Measurements from ENCODE around the gene GPC3. TPM values are rescaled to one million over a fixed set of nuclear protein-coding genes. Genes with fewer than 3 reads are reported as not detected.

The GPC3 gene
- total RNA-seq, 1 experiment from 2014 or later: 0.98 TPM

DNA sequence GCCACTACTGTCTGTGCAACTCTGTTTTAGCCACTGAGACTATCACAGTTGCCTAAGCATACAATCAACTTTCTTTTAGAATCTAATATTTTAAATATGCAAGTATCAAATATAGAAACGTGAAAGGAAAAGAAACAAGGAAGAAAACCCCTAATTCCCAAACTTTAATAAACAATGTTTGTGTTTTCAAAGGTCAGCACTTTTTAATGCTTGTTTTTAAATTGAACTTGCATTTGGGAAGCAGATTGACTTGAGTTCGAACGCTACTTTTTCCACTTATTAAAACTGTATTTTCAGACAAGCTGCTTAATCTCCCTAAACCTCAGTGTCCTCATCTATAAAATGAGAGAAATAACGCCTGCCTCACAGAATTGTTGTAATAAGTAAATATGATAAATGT, 384.3 kb downstream of the GPC3 start:
- no TSS peak for BruUV-seq (replicated peaks)
- POLR2A ChIA-PET: no interaction called here
- no peak overlapping the region for H3K9ac ChIP-seq (ENCODE audit: low read length)

DNA sequence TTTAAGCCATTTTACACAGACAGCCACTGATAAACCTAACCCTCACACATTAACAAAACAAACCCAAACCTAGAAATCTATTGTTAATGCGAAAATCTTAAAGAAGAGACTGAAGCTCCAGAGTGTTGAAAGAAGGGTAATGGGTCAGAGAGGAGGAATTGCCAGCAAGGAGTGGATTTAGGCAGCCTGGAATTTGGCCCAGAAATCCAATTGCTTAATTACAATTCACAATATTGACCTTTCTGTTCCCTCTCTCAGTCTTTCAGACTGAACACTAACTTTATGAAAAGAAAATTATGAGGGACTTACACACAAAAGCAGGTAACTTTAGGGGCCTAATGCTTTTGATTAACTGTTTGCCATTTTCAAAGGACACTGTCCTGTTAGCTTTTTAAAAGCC, 384.9 kb downstream of the GPC3 start:
- no peak overlapping the region for H3K4me2 ChIP-seq (ENCODE audit: low read length)
- intact Hi-C loops (cut with micrococcal nuclease): no loop called here
- no peaks in the 10 kb centered on the region for H3K79me2 ChIP-seq (ENCODE audit: insufficient read depth, low read length)
- no TSS peak for BruUV-seq (replicated peaks)
- no peaks in the 10 kb centered on the region for H3K27me3 ChIP-seq (ENCODE audit: insufficient read depth, low read length)
- no peaks in the 10 kb centered on the region for H3K9me3 ChIP-seq (ENCODE audit: control insufficient read depth in 1 of 2, insufficient read depth in 1 of 2, low read depth in 1 of 2, low read length in 2 of 2)
- H2AFZ ChIP-seq (ENCODE audit: low read depth, low read length, poor library complexity, severe bottlenecking): no peak overlapping the region
- DNase-seq (ENCODE audit: low read depth, low spot score) (no peak), ATAC-seq (no peak)
- no peak overlapping the region for H3K9ac ChIP-seq (ENCODE audit: low read length)
- H3K27ac ChIP-seq (ENCODE audit: low read depth, low read length): no peak overlapping the region
- no peaks in the 10 kb centered on the region for H3K9me2 ChIP-seq (ENCODE audit: insufficient read depth)
- no peaks in the 10 kb centered on the region for H3K4me1 ChIP-seq (ENCODE audit: control insufficient read depth in 1 of 2, insufficient read depth in 2 of 2, low read length in 2 of 2)
- POLR2A ChIA-PET: no interaction called here
- no peaks in the 10 kb centered on the region for H4K20me1 ChIP-seq (ENCODE audit: insufficient read depth)
- H3K4me3 ChIP-seq (replicated peaks in 1 of 2; ENCODE audit: low read depth in 1 of 2, low read length in 2 of 2): no peak overlapping the region
- CTCF ChIA-PET: interaction anchor here (0.8 kb wide), 1 partner anchor 70 kb away, joined by 4 read pairs; no protein-coding TSS in a partner anchor
- RAD21 ChIA-PET (ENCODE audit: low non-redundant PET in 1 of 2, low total read pairs in 2 of 2, uncharacterized antibody in 2 of 2, unreplicated experiment in 2 of 2): no interaction called here
- H3K36me3 ChIP-seq (ENCODE audit: control insufficient read depth in 1 of 2, insufficient read depth in 2 of 2, low read length in 2 of 2): no peaks in the 10 kb centered on the region
- TF ChIP-seq ZFX (IDR thresholded peaks at IDR 0.05): no peak
- TF ChIP-seq ELF1 (IDR thresholded peaks at IDR 0.05; ENCODE audit: borderline replicate concordance, low read depth): no peak
- TF ChIP-seq EZH2 (IDR thresholded peaks at IDR 0.05): no peak
- TF ChIP-seq, protein P1, sequence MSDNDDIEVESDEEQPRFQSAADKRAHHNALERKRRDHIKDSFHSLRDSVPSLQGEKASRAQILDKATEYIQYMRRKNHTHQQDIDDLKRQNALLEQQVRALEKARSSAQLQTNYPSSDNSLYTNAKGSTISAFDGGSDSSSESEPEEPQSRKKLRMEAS (IDR thresholded peaks at IDR 0.05): no peak
- TF ChIP-seq, protein P2, sequence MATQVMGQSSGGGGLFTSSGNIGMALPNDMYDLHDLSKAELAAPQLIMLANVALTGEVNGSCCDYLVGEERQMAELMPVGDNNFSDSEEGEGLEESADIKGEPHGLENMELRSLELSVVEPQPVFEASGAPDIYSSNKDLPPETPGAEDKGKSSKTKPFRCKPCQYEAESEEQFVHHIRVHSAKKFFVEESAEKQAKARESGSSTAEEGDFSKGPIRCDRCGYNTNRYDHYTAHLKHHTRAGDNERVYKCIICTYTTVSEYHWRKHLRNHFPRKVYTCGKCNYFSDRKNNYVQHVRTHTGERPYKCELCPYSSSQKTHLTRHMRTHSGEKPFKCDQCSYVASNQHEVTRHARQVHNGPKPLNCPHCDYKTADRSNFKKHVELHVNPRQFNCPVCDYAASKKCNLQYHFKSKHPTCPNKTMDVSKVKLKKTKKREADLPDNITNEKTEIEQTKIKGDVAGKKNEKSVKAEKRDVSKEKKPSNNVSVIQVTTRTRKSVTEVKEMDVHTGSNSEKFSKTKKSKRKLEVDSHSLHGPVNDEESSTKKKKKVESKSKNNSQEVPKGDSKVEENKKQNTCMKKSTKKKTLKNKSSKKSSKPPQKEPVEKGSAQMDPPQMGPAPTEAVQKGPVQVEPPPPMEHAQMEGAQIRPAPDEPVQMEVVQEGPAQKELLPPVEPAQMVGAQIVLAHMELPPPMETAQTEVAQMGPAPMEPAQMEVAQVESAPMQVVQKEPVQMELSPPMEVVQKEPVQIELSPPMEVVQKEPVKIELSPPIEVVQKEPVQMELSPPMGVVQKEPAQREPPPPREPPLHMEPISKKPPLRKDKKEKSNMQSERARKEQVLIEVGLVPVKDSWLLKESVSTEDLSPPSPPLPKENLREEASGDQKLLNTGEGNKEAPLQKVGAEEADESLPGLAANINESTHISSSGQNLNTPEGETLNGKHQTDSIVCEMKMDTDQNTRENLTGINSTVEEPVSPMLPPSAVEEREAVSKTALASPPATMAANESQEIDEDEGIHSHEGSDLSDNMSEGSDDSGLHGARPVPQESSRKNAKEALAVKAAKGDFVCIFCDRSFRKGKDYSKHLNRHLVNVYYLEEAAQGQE (IDR thresholded peaks at IDR 0.05; ENCODE audit: low read depth): no peak
- TF ChIP-seq SP1 (IDR thresholded peaks at IDR 0.05; ENCODE audit: low read depth): no peak
- TF ChIP-seq, protein P3, sequence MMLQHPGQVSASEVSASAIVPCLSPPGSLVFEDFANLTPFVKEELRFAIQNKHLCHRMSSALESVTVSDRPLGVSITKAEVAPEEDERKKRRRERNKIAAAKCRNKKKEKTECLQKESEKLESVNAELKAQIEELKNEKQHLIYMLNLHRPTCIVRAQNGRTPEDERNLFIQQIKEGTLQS (IDR thresholded peaks at IDR 0.05): no peak
- TF ChIP-seq JUND (IDR thresholded peaks at IDR 0.05): no peak
- no peak for TF ChIP-seq YY1 (IDR thresholded peaks at IDR 0.05; ENCODE audit: extremely low read depth, insufficient replicate concordance, low read depth, low read length)
- TF ChIP-seq CEBPB (IDR thresholded peaks at IDR 0.05; ENCODE audit: low read depth): no peak

More for the DNA sequence above, 384.3 kb downstream of the GPC3 start:
- no peaks in the 10 kb centered on the region for H3K9me2 ChIP-seq (ENCODE audit: insufficient read depth)
- no peak overlapping the region for H2AFZ ChIP-seq (ENCODE audit: low read depth, low read length, poor library complexity, severe bottlenecking)
- H3K36me3 ChIP-seq (ENCODE audit: control insufficient read depth in 1 of 2, insufficient read depth in 2 of 2, low read length in 2 of 2): no peaks in the 10 kb centered on the region
- no peak for DNase-seq (ENCODE audit: low read depth, low spot score)
- H3K4me2 ChIP-seq (ENCODE audit: low read length): no peak overlapping the region
- TF ChIP-seq, protein P4, sequence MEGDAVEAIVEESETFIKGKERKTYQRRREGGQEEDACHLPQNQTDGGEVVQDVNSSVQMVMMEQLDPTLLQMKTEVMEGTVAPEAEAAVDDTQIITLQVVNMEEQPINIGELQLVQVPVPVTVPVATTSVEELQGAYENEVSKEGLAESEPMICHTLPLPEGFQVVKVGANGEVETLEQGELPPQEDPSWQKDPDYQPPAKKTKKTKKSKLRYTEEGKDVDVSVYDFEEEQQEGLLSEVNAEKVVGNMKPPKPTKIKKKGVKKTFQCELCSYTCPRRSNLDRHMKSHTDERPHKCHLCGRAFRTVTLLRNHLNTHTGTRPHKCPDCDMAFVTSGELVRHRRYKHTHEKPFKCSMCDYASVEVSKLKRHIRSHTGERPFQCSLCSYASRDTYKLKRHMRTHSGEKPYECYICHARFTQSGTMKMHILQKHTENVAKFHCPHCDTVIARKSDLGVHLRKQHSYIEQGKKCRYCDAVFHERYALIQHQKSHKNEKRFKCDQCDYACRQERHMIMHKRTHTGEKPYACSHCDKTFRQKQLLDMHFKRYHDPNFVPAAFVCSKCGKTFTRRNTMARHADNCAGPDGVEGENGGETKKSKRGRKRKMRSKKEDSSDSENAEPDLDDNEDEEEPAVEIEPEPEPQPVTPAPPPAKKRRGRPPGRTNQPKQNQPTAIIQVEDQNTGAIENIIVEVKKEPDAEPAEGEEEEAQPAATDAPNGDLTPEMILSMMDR (IDR thresholded peaks at IDR 0.05 in 2 of 3, conservative IDR thresholded peaks at IDR 0.05 in 1 of 3; ENCODE audit: borderline replicate concordance in 1 of 3, insufficient read depth in 1 of 3, low read depth in 2 of 3, low read length in 2 of 3): no peak
- TF ChIP-seq, protein P1 (IDR thresholded peaks at IDR 0.05): no peak
- TF ChIP-seq POLR2AphosphoS5 (IDR thresholded peaks at IDR 0.05; ENCODE audit: low read depth, low read length): no peak
- no peak for TF ChIP-seq SIN3A (IDR thresholded peaks at IDR 0.05; ENCODE audit: low read depth)
- no peak for TF ChIP-seq EZH2 (IDR thresholded peaks at IDR 0.05)
- no peak for TF ChIP-seq CBX3 (IDR thresholded peaks at IDR 0.05; ENCODE audit: low read depth)
- no peak for TF ChIP-seq ZNF274 (IDR thresholded peaks at IDR 0.05; ENCODE audit: low read depth, low read length)
- TF ChIP-seq EZH2phosphoT487 (IDR thresholded peaks at IDR 0.05; ENCODE audit: borderline replicate concordance): no peak
- H3K4me3 ChIP-seq (replicated peaks in 1 of 2; ENCODE audit: low read depth in 1 of 2, low read length in 2 of 2): no peak overlapping the region
- intact Hi-C loops (cut with micrococcal nuclease): no loop called here
- no peak overlapping the region for H3K27ac ChIP-seq (ENCODE audit: low read depth, low read length)
- no peaks in the 10 kb centered on the region for H3K79me2 ChIP-seq (ENCODE audit: insufficient read depth, low read length)
- ATAC-seq: no peak
- H4K20me1 ChIP-seq (ENCODE audit: insufficient read depth): no peaks in the 10 kb centered on the region
- no peaks in the 10 kb centered on the region for H3K27me3 ChIP-seq (ENCODE audit: insufficient read depth, low read length)
- ChIA-PET CTCF (no interaction called here), RAD21 (ENCODE audit: low non-redundant PET in 1 of 2, low total read pairs in 2 of 2, uncharacterized antibody in 2 of 2, unreplicated experiment in 2 of 2) (no interaction called here)
- H3K4me1 ChIP-seq (ENCODE audit: control insufficient read depth in 1 of 2, insufficient read depth in 2 of 2, low read length in 2 of 2): no peaks in the 10 kb centered on the region
- H3K9me3 ChIP-seq (ENCODE audit: control insufficient read depth in 1 of 2, insufficient read depth in 1 of 2, low read depth in 1 of 2, low read length in 2 of 2): no peaks in the 10 kb centered on the region
